WI38 (cell line): ENCODE results near the gene XRRA1.
"Not testable (repeated sequence)": the region's sequence is repeated elsewhere in the genome, so short reads cannot be mapped to it uniquely, and the experiment has no call there.

Experiments used
- H3K4me3 ChIP-seq: 2 replicates; pipeline ENCODE4 v1.5.1; 2011; ENCODE audit warnings: low read depth, mild to moderate bottlenecking, control low read depth, low read length
- TF ChIP-seq, protein P1 (sequence below): IDR thresholded peaks from 2 replicates; pipeline ENCODE4 v1.5.1; 2012; ENCODE audit warnings: low read depth, mild to moderate bottlenecking, control low read depth, low read length

The XRRA1 gene, protein sequence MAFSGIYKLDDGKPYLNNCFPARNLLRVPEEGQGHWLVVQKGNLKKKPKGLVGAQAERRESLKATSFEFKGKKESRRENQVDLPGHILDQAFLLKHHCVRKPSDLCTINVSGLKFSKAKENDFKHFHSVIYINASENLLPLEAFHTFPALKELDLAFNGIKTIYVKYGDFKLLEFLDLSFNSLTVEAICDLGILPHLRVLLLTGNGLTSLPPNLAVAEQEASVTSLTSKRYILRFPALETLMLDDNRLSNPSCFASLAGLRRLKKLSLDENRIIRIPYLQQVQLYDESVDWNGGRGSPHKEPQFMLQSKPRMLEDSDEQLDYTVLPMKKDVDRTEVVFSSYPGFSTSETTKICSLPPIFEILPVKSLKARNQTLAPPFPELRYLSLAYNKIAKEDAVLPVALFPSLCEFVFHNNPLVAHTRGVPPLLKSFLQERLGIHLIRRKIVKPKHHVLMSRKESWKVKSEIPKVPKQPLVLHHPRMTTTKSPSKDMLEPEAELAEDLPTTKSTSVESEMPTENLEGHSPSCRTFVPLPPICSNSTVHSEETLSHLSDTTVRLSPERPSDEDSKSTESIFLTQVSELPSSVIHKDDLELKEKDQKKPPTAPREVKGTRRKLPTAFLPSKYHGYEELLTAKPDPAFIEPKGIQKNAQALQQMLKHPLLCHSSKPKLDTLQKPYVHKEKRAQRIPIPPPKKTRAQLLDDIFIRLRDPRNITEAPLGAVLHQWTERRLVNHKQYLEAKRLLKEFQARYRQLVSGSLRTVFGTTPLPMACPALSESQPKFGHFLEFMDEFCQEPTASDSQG

DNA sequence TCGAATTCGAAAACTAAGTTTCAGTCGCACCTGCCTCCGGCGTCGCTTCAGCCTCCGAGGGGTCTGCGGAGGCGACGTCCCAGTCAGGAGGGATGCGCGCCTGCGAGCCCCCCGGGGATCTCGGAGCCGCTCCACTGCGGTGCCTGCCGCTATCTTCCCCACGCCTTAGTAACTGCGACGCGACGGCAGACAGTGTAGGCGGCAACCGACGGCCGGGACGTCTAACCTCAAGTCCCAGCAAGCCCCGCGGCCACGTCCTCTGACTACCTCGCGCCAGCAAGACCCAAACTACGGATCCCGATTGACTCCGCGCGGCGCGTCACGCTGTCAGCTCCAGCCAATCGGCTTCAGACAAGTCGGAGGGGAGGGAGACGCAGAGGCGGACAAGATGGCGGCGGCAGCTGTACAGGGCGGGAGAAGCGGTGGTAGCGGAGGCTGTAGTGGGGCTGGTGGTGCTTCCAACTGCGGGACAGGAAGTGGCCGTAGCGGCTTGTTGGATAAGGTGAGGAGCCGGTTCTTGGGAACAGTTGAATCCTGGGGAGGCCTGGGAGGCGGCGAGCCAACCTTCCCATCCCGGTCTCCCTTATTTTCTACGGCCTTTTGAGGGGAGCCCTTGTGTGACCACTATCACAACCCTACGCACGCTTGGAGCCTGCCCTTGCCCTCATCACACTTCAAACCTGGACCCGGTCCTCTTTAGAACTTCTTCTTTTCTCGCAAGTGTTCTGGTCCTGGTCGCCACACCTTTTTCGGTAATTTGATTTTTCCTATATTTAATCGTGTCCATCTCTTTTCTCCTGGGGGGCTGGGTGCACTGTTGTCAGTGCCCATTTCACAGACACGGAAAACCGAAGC is at the start of gene XRRA1, which contains the start of gene SPCS2:
TSS of gene XRRA1 (minus strand) at position 194 of the 855 bp plus-strand sequence. CDS start 8,213 bp downstream, outside the sequence.
TSS of gene SPCS2 (plus strand) at position 369 of the 855 bp plus-strand sequence. CDS start at position 389, 20 bp downstream.
- TF ChIP-seq, protein P1, sequence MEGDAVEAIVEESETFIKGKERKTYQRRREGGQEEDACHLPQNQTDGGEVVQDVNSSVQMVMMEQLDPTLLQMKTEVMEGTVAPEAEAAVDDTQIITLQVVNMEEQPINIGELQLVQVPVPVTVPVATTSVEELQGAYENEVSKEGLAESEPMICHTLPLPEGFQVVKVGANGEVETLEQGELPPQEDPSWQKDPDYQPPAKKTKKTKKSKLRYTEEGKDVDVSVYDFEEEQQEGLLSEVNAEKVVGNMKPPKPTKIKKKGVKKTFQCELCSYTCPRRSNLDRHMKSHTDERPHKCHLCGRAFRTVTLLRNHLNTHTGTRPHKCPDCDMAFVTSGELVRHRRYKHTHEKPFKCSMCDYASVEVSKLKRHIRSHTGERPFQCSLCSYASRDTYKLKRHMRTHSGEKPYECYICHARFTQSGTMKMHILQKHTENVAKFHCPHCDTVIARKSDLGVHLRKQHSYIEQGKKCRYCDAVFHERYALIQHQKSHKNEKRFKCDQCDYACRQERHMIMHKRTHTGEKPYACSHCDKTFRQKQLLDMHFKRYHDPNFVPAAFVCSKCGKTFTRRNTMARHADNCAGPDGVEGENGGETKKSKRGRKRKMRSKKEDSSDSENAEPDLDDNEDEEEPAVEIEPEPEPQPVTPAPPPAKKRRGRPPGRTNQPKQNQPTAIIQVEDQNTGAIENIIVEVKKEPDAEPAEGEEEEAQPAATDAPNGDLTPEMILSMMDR = no peak
- H3K4me3 ChIP-seq = peak within 1 kb of the TSS; percentile 97

DNA sequence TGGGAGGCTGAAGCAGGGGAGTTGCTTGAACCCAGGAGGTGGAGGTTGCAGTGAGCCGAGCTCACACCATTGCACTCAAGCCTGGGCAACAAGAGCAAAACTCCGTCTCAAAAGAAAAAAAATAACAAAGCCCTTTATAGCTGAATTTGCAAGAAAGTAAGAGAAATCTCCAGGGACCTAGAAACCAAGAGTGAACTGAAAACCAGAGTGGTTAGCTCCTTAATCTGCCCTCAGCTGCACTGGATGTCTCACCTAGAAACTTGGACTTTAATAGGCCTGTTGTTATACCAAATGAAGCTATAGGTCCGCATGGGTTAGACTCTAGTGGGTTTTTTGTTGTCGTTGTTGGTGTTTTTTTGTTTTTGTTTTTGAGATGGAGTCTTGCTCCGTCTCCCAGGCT is 44.0 kb upstream of the XRRA1 start:
- no peak overlapping the region for H3K4me3 ChIP-seq
- TF ChIP-seq, protein P1 = no peak

DNA sequence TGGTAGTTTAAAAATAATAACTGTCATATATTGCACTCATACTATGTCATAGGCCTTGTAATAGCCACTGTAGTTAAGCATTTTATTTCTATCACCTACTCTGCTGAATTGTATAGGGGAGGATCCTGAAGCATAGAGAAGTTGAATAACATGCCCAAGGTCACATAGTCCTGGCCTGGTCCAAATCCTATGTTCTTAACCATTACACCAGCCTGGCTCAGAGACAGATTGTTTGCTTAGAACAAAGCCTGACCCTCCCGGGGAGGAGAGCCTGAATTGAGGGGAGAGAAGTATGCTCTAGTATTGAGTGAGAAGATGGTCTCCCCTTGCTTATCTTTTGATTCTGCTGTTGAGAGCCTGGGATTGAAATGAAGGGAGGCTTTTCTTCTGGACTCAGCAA is 42.0 kb upstream of the XRRA1 start:
- no peak overlapping the region for H3K4me3 ChIP-seq
- TF ChIP-seq, protein P1 = no peak

DNA sequence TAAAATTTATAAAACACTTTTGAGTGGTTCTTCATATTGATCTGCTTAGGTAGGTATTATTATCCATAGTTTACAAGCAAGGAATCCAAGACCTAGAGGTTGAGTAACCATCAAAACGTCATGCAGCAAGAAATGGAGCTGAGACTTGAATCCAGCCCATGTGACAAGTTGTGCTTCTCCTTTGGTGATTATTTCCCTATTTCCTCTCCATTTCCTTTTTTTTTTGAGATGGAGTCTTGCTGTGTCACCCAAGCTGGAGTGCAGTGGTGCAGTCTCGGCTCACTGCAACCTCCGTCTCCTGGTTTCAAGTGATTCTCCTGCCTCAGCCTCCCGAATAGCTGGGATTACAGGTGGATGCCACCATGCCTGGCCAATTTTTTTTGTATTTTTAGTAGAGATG is 41.3 kb upstream of the XRRA1 start:
- not testable (repeated sequence) for H3K4me3 ChIP-seq

DNA sequence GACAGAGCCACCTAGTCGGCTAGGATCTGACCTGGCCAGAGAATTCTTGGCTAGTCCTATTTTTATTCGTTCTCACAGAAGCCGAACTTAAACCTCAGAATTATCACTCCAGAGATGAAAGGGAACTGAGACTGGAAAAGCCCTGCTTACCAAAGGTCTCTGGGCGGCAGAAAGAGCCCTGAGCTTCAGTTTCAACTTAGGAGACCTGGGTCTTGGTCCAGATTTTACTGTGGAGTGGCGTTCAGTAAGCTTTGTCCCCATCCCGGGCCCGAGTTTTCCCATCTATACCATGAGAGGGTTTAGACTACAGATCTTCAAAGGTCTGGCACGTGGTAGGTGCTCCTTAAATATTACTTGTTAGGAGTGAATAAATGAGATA is 40.4 kb upstream of the XRRA1 start:
- TF ChIP-seq, protein P1 = no peak
- peak overlapping the region; percentile 88 for H3K4me3 ChIP-seq

DNA sequence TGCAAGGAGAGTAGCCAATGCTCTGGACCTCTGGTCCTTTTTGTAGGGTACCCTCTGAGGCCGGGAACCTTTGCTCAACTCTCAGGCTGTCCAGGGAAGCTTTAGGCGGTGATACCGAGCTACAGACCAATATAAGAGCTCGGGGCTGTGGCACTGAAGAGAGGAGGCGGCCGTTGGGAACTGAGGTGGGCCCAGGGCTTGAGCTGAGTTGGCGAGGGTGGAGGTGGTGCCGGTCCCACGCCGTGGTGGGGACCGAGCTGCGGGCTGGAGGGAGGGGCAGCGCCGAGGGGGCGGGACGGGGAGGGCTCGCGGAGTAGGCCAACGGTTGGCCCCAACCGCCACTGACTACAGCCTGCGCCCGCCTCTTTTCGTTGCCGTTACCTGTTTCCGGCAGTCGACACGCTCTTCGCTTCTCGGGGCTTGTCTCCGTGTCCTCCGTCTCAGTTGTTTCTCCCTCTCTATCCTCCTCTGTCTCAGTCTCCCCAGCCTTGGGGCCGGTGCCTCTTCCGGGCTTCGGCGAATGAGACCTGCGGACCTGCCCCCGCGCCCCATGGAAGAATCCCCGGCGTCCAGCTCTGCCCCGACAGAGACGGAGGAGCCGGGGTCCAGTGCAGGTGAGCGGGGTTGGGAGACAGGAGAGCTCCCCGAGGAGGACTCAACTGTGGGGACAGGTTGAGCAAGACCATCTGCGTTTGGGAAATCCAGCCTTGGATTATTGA is 39.8 kb upstream of the XRRA1 start, which contains the start of gene NEU3:
TSS of gene NEU3 (plus strand) at position 393 of the 719 bp plus-strand sequence. CDS start at position 521, 128 bp downstream.
- peak within 1 kb of the TSS; percentile 88 for H3K4me3 ChIP-seq
- TF ChIP-seq, protein P1 = no peak

DNA sequence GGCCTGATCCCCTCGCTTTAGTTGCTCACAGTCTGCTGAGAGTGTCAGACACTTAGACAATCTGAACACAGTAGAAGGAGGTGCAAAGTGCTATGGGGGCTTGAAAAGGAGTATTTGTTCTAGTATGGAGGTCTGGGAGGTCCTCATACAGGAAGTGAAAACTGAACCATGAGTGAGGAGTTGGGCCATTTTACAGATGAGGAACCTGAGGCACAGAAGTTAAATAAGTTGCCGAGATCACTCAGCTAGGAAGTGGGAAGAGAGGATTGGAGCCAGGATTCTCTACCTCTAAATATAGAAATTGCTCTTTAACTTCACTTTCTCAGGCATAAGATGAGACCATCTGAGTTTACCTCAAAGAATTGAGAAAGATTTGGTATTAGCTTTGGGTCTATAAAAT is 35.8 kb upstream of the XRRA1 start:
- TF ChIP-seq, protein P1 = no peak
- no peak overlapping the region for H3K4me3 ChIP-seq
